MM.1S (cell line): ENCODE measurements around the gene UPF3A.
A peak's percentile ranks its signal among the peaks of the same experiment; 100 is the strongest.

Source experiments
- DNase-seq: peaks from one replicate; pipeline ENCODE4 v3.0.0-alpha.2; 2015
- H2AFZ ChIP-seq: fragments of 300-600 bp; sonication (generic); 2 replicates; pipeline ENCODE4 v1.6.0; 2016; ENCODE audit warnings: antibody characterized with exemption, low read length
- H3F3A ChIP-seq: fragments of 300-600 bp; sonication (generic); 2 replicates; pipeline ENCODE4 v1.6.1; 2016; ENCODE audit warnings: mild to moderate bottlenecking, antibody characterized with exemption, low read length, moderate library complexity, mixed read lengths; ENCODE audit not compliant: insufficient read depth
- H3K27ac ChIP-seq: fragments of 300-600 bp; sonication (generic); 2 replicates; pipeline ENCODE4 v1.5.1; 2016; ENCODE audit warnings: mild to moderate bottlenecking, low read length
- H3K27me3 ChIP-seq: fragments of 300-600 bp; sonication (generic); replicated peaks from 2 replicates; pipeline ENCODE4 v1.6.0; 2016; ENCODE audit warnings: low read length; ENCODE audit not compliant: insufficient read depth
- H3K36me3 ChIP-seq: fragments of 300-600 bp; sonication (generic); replicated peaks from 2 replicates; pipeline ENCODE4 v1.6.1; 2016; ENCODE audit warnings: mild to moderate bottlenecking, low read length, mixed read lengths; ENCODE audit not compliant: insufficient read depth
- H3K4me1 ChIP-seq: fragments of 300-600 bp; sonication (generic); 2 replicates; pipeline ENCODE4 v1.6.1; 2016; ENCODE audit warnings: low read length, mixed read lengths
- H3K4me2 ChIP-seq: fragments of 300-600 bp; sonication (generic); 2 replicates; pipeline ENCODE4 v1.6.0; 2016; ENCODE audit warnings: low read depth, low read length
- H3K4me3 ChIP-seq: fragments of 300-600 bp; sonication (generic); 2 replicates; pipeline ENCODE4 v1.5.1; 2016; ENCODE audit warnings: low read length, mixed read lengths
- H3K79me2 ChIP-seq: fragments of 300-600 bp; sonication (generic); 2 replicates; pipeline ENCODE4 v1.6.1; 2016; ENCODE audit warnings: mixed run types, low read length, mixed read lengths
- H3K9ac ChIP-seq: fragments of 300-600 bp; sonication (generic); 2 replicates; pipeline ENCODE4 v1.6.1; 2016; ENCODE audit warnings: low read length, mixed read lengths
- H3K9me2 ChIP-seq: fragments of 300-600 bp; sonication (generic); replicated peaks from 2 replicates; pipeline ENCODE4 v1.6.1; 2016; ENCODE audit warnings: mild to moderate bottlenecking, low read length, mixed read lengths; ENCODE audit not compliant: insufficient read depth
- H3K9me3 ChIP-seq: fragments of 300-600 bp; sonication (generic); replicated peaks from 2 replicates; pipeline ENCODE4 v1.6.1; 2016; ENCODE audit warnings: mild to moderate bottlenecking, low read length, mixed read lengths; ENCODE audit not compliant: insufficient read depth
- H4K20me1 ChIP-seq: fragments of 300-600 bp; sonication (generic); 2 replicates; pipeline ENCODE4 v1.6.1; 2016; ENCODE audit warnings: mild to moderate bottlenecking, low read length, moderate library complexity, mixed read lengths; ENCODE audit not compliant: insufficient read depth
- EZH2 ChIP-seq: fragments of 300-600 bp; sonication (generic); optimal IDR thresholded peaks from 2 replicates; pipeline ENCODE3; 2017; ENCODE audit warnings: low read depth, mild to moderate bottlenecking, antibody characterized with exemption, low read length, mixed read lengths
- EZH2phosphoT487 ChIP-seq: fragments of 300-600 bp; sonication (generic); IDR thresholded peaks from 2 replicates; pipeline ENCODE4 v1.6.1; 2018; ENCODE audit warnings: antibody characterized with exemption, low read length
- TF ChIP-seq, protein P1 (sequence below): fragments of 300-600 bp; sonication (generic); IDR thresholded peaks from 2 replicates; pipeline ENCODE4 v1.5.1; 2016; ENCODE audit warnings: antibody characterized with exemption, low read length, mixed read lengths

Gene UPF3A

DNA sequence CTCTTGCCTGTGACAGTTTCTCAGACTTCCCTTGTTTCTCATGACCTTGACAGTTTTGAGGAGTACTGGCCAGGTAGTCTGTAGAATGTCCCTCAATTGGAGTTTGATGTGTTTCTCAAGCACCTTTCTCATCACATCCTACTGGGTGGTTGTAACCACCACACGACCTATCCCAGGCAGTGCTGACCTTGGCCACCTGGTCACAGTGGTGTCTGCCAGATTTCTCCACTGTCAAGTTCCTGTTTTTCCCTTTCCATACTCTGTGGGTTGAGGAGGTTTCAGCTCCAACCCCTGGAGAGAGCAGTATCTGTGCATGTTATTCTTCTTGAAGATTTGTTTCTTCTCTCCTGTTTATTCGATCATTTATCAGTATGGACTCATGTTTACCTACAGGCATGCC lies 8.4 kb upstream of the UPF3A start:
- no peaks in the 10 kb centered on the region for H4K20me1 ChIP-seq
- H3K4me3 ChIP-seq, result no peak overlapping the region
- H3F3A ChIP-seq, result peaks cover 28% of the 10 kb centered on the region
- peaks cover 64% of the 10 kb centered on the region for H3K4me1 ChIP-seq
- no peak overlapping the region for H3K4me2 ChIP-seq
- H3K9me3 ChIP-seq, result no peaks in the 10 kb centered on the region
- no peaks in the 10 kb centered on the region for H3K27me3 ChIP-seq
- no peak for TF ChIP-seq EZH2
- no peak for TF ChIP-seq EZH2phosphoT487
- TF ChIP-seq, protein P1, sequence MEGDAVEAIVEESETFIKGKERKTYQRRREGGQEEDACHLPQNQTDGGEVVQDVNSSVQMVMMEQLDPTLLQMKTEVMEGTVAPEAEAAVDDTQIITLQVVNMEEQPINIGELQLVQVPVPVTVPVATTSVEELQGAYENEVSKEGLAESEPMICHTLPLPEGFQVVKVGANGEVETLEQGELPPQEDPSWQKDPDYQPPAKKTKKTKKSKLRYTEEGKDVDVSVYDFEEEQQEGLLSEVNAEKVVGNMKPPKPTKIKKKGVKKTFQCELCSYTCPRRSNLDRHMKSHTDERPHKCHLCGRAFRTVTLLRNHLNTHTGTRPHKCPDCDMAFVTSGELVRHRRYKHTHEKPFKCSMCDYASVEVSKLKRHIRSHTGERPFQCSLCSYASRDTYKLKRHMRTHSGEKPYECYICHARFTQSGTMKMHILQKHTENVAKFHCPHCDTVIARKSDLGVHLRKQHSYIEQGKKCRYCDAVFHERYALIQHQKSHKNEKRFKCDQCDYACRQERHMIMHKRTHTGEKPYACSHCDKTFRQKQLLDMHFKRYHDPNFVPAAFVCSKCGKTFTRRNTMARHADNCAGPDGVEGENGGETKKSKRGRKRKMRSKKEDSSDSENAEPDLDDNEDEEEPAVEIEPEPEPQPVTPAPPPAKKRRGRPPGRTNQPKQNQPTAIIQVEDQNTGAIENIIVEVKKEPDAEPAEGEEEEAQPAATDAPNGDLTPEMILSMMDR, result no peak
- H3K9ac ChIP-seq, result no peak overlapping the region
- no peak for DNase-seq
- peaks cover 11% of the 10 kb centered on the region; the same call in 1 of the 2 replicates for H3K36me3 ChIP-seq
- no peak overlapping the region for H2AFZ ChIP-seq
- no peaks in the 10 kb centered on the region for H3K9me2 ChIP-seq
- peaks cover 47% of the 10 kb centered on the region for H3K79me2 ChIP-seq
- H3K27ac ChIP-seq, result peak overlapping the region; percentile 33; the same call in 1 of the 2 replicates

DNA sequence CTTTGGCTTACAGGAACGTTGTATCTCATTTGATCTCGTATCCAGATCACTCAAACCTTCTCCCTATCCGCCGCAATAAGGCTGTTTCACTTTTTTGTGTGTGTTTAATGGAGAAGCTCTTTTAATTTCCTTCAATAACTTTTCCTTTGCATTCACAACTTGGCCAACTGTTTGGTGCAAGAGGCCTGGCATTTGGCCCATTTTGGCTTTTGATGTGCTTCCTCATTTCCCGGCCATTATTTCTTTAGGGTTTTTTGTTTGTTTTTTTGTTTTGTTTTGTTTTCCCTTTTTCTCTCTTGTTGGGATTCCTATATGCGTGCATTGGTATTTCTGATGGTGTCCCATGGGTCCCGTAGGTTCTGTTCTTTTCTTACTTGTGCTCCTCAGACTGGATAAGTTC lies 6.1 kb upstream of the UPF3A start:
- DNase-seq, result no peak
- Histone ChIP-seq H3K9ac (peak overlapping the region; percentile 27), H3K27ac (peak overlapping the region; percentile 100; the same call in 1 of the 2 replicates), H3K4me1 (peaks cover 73% of the 10 kb centered on the region), H4K20me1 (no peaks in the 10 kb centered on the region), H3F3A (peaks cover 47% of the 10 kb centered on the region), H3K9me2 (no peaks in the 10 kb centered on the region), H3K79me2 (peaks cover 41% of the 10 kb centered on the region), H3K4me3 (no peak overlapping the region), H3K27me3 (no peaks in the 10 kb centered on the region), H3K4me2 (peak overlapping the region; percentile 21; the same call in 1 of the 2 replicates), H2AFZ (no peak overlapping the region), H3K36me3 (no peaks in the 10 kb centered on the region; the same call in 1 of the 2 replicates), H3K9me3 (no peaks in the 10 kb centered on the region)
- TF ChIP-seq, protein P1, result no peak
- TF ChIP-seq EZH2phosphoT487, result no peak
- no peak for TF ChIP-seq EZH2

DNA sequence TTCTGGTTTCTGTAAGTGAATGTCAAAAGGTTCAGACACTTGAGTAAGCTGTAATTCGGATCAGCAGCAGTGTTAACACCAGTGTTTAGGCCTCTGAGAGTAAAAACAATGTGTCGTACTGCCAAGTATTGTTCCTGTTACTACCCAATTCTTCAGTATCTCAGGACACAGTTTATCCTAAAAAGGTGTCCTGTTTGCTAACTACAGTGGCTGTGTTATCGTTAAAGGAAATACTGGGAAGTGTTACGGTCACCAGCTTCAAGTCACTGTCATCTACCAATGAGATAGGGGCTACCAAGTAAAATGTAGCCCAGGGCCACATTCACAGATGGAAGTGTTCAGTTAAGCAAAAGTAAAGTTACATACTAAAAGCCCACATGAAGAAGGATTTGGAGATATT lies 2.3 kb upstream of the UPF3A start:
- peaks cover 65% of the 10 kb centered on the region for H3K4me1 ChIP-seq
- H3K9me3 ChIP-seq, result no peaks in the 10 kb centered on the region
- peak overlapping the region; percentile 100 for H3K27ac ChIP-seq
- no peaks in the 10 kb centered on the region for H3K9me2 ChIP-seq
- no peak overlapping the region for H3K4me3 ChIP-seq
- peaks cover 49% of the 10 kb centered on the region for H3F3A ChIP-seq
- H4K20me1 ChIP-seq, result no peaks in the 10 kb centered on the region
- DNase-seq, result no peak
- peak overlapping the region; percentile 98 for H3K9ac ChIP-seq
- no peak overlapping the region; the same call in 1 of the 2 replicates for H3K4me2 ChIP-seq
- H3K27me3 ChIP-seq, result no peaks in the 10 kb centered on the region
- TF ChIP-seq EZH2, result no peak
- TF ChIP-seq EZH2phosphoT487, result no peak
- TF ChIP-seq, protein P1, result no peak
- peaks cover 51% of the 10 kb centered on the region for H3K79me2 ChIP-seq
- no peak overlapping the region for H2AFZ ChIP-seq
- no peaks in the 10 kb centered on the region for H3K36me3 ChIP-seq
